DOHH2 (cell line): Measurements from ENCODE around the gene ZYG11B.
"Not testable (repeated sequence)": the region's sequence is repeated elsewhere in the genome, so short reads cannot be mapped to it uniquely, and the experiment has no call there.

ENCODE experiments used
- H3F3A ChIP-seq: fragments of 200-600 bp; sonication (generic), shearing (Covaris generic); 2 replicates; pipeline ENCODE4 v1.6.0; 2016; ENCODE audit warnings: antibody characterized with exemption, mild to moderate bottlenecking; ENCODE audit not compliant: control insufficient read depth, insufficient read depth
- H3K27ac ChIP-seq: fragments of 200-600 bp; sonication (generic); 2 replicates; pipeline ENCODE4 v1.5.1; 2014; ENCODE audit warnings: low read depth, mild to moderate bottlenecking, low read length, moderate library complexity
- H3K27me3 ChIP-seq: fragments of 200-600 bp; sonication (generic); 2 replicates; pipeline ENCODE4 v1.6.1; 2014; ENCODE audit warnings: mild to moderate bottlenecking, low read length, mixed read lengths; ENCODE audit not compliant: control insufficient read depth
- H3K36me3 ChIP-seq: fragments of 200-600 bp; sonication (generic); 2 replicates; pipeline ENCODE4 v1.6.1; 2014; ENCODE audit warnings: mild to moderate bottlenecking, low read length, moderate library complexity, mixed read lengths; ENCODE audit not compliant: control insufficient read depth
- H3K4me1 ChIP-seq: fragments of 200-600 bp; sonication (generic); 2 replicates; pipeline ENCODE4 v1.6.1; 2014; ENCODE audit warnings: mild to moderate bottlenecking, low read length, mixed read lengths; ENCODE audit not compliant: control insufficient read depth
- H3K4me2 ChIP-seq: fragments of 200-600 bp; sonication (generic); 2 replicates; pipeline ENCODE4 v1.6.0; 2014; ENCODE audit warnings: mild to moderate bottlenecking, low read length, moderate library complexity
- H3K4me3 ChIP-seq: fragments of 200-600 bp; sonication (generic); 2 replicates; pipeline ENCODE4 v1.5.1; 2014; ENCODE audit warnings: mild to moderate bottlenecking, low read length, mixed read lengths
- H3K79me2 ChIP-seq: fragments of 200-600 bp; sonication (generic); 2 replicates; pipeline ENCODE4 v1.6.1; 2014; ENCODE audit warnings: mild to moderate bottlenecking, low read length, mixed read lengths; ENCODE audit not compliant: control insufficient read depth
- H3K9me2 ChIP-seq: fragments of 200-600 bp; sonication (generic); replicated peaks from 2 replicates; pipeline ENCODE4 v1.6.1; 2014; ENCODE audit warnings: mild to moderate bottlenecking, low read length, mixed read lengths; ENCODE audit not compliant: control insufficient read depth
- H3K9me3 ChIP-seq: fragments of 200-600 bp; sonication (generic); 2 replicates; pipeline ENCODE4 v1.6.1; 2014; ENCODE audit warnings: antibody characterized with exemption, low read length, mixed read lengths; ENCODE audit not compliant: control insufficient read depth, insufficient read depth
- H4K20me1 ChIP-seq: fragments of 200-600 bp; sonication (generic); 2 replicates; pipeline ENCODE4 v1.6.0; 2014; ENCODE audit warnings: low read depth, mild to moderate bottlenecking, antibody characterized with exemption, low read length, moderate library complexity; ENCODE audit not compliant: control insufficient read depth, insufficient read depth
- CTCF ChIP-seq: fragments of 200-600 bp; sonication (generic); IDR thresholded peaks from one replicate; pipeline ENCODE4 v1.5.1; 2014; ENCODE audit warnings: antibody characterized with exemption, mild to moderate bottlenecking, low read depth, low read length; ENCODE audit not compliant: poor library complexity, severe bottlenecking
- EZH2phosphoT487 ChIP-seq: fragments of 200-600 bp; sonication (generic); IDR thresholded peaks from 2 replicates; pipeline ENCODE4 v1.6.1; 2017; ENCODE audit warnings: borderline replicate concordance, mild to moderate bottlenecking, antibody characterized with exemption, low read length, moderate library complexity, mixed read lengths

ZYG11B gene

DNA sequence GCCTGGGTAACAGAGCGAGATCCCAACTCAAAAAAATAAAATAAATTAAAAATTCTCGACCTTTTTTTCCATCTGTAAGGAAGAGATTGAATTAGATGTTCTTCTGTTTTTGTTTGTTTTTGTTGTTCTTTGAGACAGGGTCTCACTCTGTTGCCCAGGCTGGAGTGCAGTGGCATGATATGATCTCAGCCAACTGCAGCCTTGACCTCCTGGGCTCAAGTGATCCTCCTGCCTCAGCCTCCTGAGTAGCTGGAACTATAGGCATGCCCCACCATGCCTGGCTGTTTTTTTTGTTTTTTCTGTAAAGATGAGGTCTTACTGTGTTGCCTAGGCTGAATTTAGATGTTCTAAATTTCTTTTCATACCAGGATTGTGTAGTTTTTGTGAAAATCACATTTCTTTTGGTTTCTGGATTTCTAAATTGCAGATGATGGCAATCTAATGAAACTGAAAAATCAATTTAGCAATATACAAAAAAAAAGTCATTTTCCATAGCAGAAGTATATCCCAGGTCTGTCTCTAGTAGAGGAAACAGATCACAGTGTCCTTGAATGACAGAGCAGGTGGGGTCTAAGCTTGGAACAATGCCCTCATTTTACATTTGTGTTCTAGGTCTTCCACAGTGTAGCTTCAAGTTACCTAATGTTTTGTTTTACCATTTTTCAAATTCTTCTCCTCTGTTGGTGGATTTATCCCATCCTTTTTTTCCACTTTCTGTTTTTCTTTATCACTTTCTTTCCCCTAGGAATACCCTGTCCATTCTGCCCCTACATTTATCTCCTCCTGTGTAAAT is 136.6 kb downstream of the ZYG11B start:
- Histone ChIP-seq H3K36me3 (no peaks in the 10 kb centered on the region), H3K27me3 (no peaks in the 10 kb centered on the region), H3K79me2 (no peaks in the 10 kb centered on the region), H3K4me1 (no peaks in the 10 kb centered on the region), H3K9me2 (no peaks in the 10 kb centered on the region), H4K20me1 (no peaks in the 10 kb centered on the region), H3K4me3 (no peak overlapping the region), H3K27ac (no peak overlapping the region), H3F3A (no peaks in the 10 kb centered on the region), H3K9me3 (no peaks in the 10 kb centered on the region), H3K4me2 (no peak overlapping the region)
- TF ChIP-seq CTCF (no peak), EZH2phosphoT487 (no peak)

DNA sequence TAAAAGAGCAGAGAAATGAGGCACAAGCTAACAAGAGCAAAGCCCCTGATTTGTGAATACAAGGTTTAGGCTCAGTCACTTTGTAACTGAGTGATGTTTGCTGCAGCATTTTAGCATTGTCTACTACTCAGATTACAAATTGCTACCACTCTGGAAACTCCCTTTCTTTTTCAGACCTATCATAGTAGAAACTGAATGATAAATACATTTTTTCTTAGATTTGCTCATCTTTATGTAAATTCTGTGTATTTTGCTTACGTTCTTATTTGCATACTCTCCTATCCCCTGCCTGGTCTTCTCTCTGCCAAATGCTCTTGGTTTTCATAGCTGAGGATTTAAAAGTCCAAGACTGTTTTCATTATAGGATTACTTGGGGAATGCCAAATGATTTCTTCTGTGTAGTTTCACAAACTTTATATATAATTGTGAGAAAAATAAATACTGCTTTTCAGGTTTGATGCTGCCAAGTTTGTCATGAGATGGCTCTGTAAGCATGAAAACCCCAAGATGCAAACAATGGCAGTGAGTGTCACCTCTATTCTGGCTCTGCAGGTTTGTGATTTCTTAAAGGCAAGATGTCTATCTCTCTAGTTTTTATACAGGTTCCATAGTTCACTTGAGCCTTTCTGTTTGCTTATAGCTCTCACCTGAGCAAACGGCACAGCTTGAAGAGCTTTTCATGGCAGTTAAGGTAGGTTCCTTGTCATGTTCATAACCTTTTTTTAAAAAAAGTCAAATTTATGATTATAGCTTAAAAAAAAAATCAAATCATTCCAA is 141.0 kb downstream of the ZYG11B start:
- Histone ChIP-seq H3K36me3 (no peaks in the 10 kb centered on the region), H3K27me3 (no peaks in the 10 kb centered on the region), H3K27ac (no peak overlapping the region), H3K9me3 (no peaks in the 10 kb centered on the region), H3K79me2 (no peaks in the 10 kb centered on the region), H3K4me1 (no peaks in the 10 kb centered on the region), H3F3A (no peaks in the 10 kb centered on the region), H4K20me1 (no peaks in the 10 kb centered on the region), H3K9me2 (no peaks in the 10 kb centered on the region), H3K4me2 (no peak overlapping the region), H3K4me3 (no peak overlapping the region)
- TF ChIP-seq CTCF (no peak), EZH2phosphoT487 (no peak)

GRCh38 chr1:52869727-52870126 is 143.5 kb downstream of the ZYG11B start:
- not testable (repeated sequence) for H3K4me1 ChIP-seq, H3K4me3 ChIP-seq, H3K79me2 ChIP-seq, H3K4me2 ChIP-seq, H3K27me3 ChIP-seq, H4K20me1 ChIP-seq, H3F3A ChIP-seq, H3K36me3 ChIP-seq, H3K9me3 ChIP-seq, H3K9me2 ChIP-seq, H3K27ac ChIP-seq

DNA sequence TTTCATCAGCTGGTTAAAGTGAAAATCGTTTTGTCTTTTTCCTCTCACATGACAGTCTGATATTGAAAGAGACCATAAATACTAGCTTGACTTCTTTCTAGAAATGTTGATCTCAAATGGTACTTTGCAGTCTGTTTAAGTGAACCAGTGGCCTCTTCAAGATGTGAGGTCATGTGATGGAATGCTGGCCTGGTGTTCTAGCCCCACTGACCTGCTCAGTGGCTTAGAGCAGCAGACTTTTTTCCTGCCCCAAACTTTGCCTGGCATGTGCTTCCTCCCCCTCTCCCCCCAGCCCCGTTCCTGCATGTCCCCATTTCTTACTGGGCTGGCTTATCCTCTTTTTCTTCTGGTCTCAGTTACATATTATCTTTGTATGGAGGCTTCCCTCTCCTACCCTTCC is 150.6 kb downstream of the ZYG11B start:
- H3K36me3 ChIP-seq, result no peaks in the 10 kb centered on the region
- no peak overlapping the region for H3K4me3 ChIP-seq
- H3K79me2 ChIP-seq, result no peaks in the 10 kb centered on the region
- H3F3A ChIP-seq, result no peaks in the 10 kb centered on the region
- H3K9me3 ChIP-seq, result no peaks in the 10 kb centered on the region
- H3K4me1 ChIP-seq, result no peaks in the 10 kb centered on the region
- H3K27me3 ChIP-seq, result no peaks in the 10 kb centered on the region
- no peaks in the 10 kb centered on the region for H4K20me1 ChIP-seq
- no peaks in the 10 kb centered on the region for H3K9me2 ChIP-seq
- no peak overlapping the region for H3K4me2 ChIP-seq
- no peak overlapping the region for H3K27ac ChIP-seq
- TF ChIP-seq CTCF (no peak), EZH2phosphoT487 (no peak)
